HEK293 (cell line): Measurements from ENCODE around the gene KITLG.
A peak's percentile ranks its signal among the peaks of the same experiment; 100 is the strongest.

Experiments
- CTCF ChIA-PET: fragments of 350-600 bp; formaldehyde crosslinking; extraction: SDS; loops from one replicate; lab custom pipeline; 2021; ENCODE audit warnings: antibody characterized with exemption; lab: Yijun Ruan, JAX
- POLR2A ChIA-PET: fragments of 300-600 bp; formaldehyde crosslinking; extraction: SDS; loops from one replicate; lab custom pipeline; 2020; ENCODE audit warnings: antibody characterized with exemption, inconsistent platforms; lab: Yijun Ruan, JAX
- H3K27ac ChIP-seq: fragments of 200-500 bp; sonication (Bioruptor generic); 2 replicates; pipeline ENCODE4 v1.5.1; 2014; ENCODE audit warnings: low read depth, low read length, control low read depth, inconsistent platforms; ENCODE audit errors: extremely low read depth
- H3K36me3 ChIP-seq, 2 experiments: fragments of 200-500 bp in 1 of 2; sonication (Bioruptor generic) in 1 of 2; 1 replicate in 1 of 2; 2 replicates in 1 of 2; pipeline ENCODE4 v1.5.1; 2014 to 2017; ENCODE audit warnings: inconsistent platforms in 2 of 2, low read length in 2 of 2; ENCODE audit not compliant: control insufficient read depth in 2 of 2, insufficient read depth in 1 of 2
- H3K4me1 ChIP-seq: fragments of 200-500 bp; sonication (Bioruptor generic); 2 replicates; pipeline ENCODE4 v1.5.1; 2014; ENCODE audit warnings: mild to moderate bottlenecking, low read length, inconsistent platforms; ENCODE audit not compliant: control insufficient read depth, insufficient read depth
- H3K4me3 ChIP-seq: 2 replicates; pipeline ENCODE4 v1.5.1; 2011; ENCODE audit warnings: low read depth, mild to moderate bottlenecking, control low read depth, low read length, moderate library complexity
- H3K9me3 ChIP-seq: fragments of 200-500 bp; sonication (Bioruptor generic); 2 replicates; pipeline ENCODE4 v1.5.1; 2014; ENCODE audit warnings: low read depth, low read length, inconsistent platforms; ENCODE audit not compliant: control insufficient read depth, insufficient read depth
- GLI4 ChIP-seq: fragments of 450-650 bp; formaldehyde crosslinking; IDR thresholded peaks from 2 replicates; pipeline ENCODE4 v1.5.1; 2016; ENCODE audit warnings: missing biosample characterization, missing genetic modification characterization
- HOXC10 ChIP-seq: sonication (generic); formaldehyde crosslinking; IDR thresholded peaks from 2 replicates; pipeline ENCODE4 v1.8.1; 2023; ENCODE audit warnings: mild to moderate bottlenecking, missing genetic modification reagents
- IKZF3 ChIP-seq: fragments of 450-650 bp; IDR thresholded peaks from 2 replicates; pipeline ENCODE4 v1.5.0; 2018; ENCODE audit warnings: missing biosample characterization, mild to moderate bottlenecking, missing genetic modification characterization, moderate library complexity
- KLF8 ChIP-seq: fragments of 450-650 bp; formaldehyde crosslinking; IDR thresholded peaks from 2 replicates; pipeline ENCODE4 v1.5.1; 2016; ENCODE audit warnings: missing biosample characterization, missing genetic modification characterization
- OSR2 ChIP-seq: fragments of 450-650 bp; formaldehyde crosslinking; IDR thresholded peaks from 2 replicates; pipeline ENCODE4 v1.5.1; 2016; ENCODE audit warnings: missing biosample characterization, missing genetic modification characterization
- PRDM1 ChIP-seq: fragments of 450-650 bp; formaldehyde crosslinking; IDR thresholded peaks from 2 replicates; pipeline ENCODE4; 2016; ENCODE audit warnings: missing biosample characterization, missing genetic modification characterization
- SCRT2 ChIP-seq: fragments of 450-650 bp; formaldehyde crosslinking; IDR thresholded peaks from 2 replicates; pipeline ENCODE4 v1.5.1; 2016; ENCODE audit warnings: missing biosample characterization, missing genetic modification characterization
- ZBTB20 ChIP-seq: fragments of 450-650 bp; formaldehyde crosslinking; IDR thresholded peaks from 2 replicates; pipeline ENCODE4 v1.5.1; 2016; ENCODE audit warnings: missing biosample characterization, missing genetic modification characterization
- ZBTB8A ChIP-seq: fragments of 450-650 bp; formaldehyde crosslinking; IDR thresholded peaks from 2 replicates; pipeline ENCODE4 v1.5.1; 2016; ENCODE audit warnings: missing biosample characterization, missing genetic modification characterization
- ZIC2 ChIP-seq: fragments of 450-650 bp; formaldehyde crosslinking; IDR thresholded peaks from 2 replicates; pipeline ENCODE4 v1.5.1; 2016; ENCODE audit warnings: missing biosample characterization, missing genetic modification characterization
- ZNF10 ChIP-seq: fragments of 450-650 bp; formaldehyde crosslinking; IDR thresholded peaks from 2 replicates; pipeline ENCODE4 v1.5.1; 2017; ENCODE audit warnings: missing biosample characterization, missing genetic modification characterization
- ZNF138 ChIP-seq: fragments of 450-650 bp; formaldehyde crosslinking; IDR thresholded peaks from 2 replicates; pipeline ENCODE4 v1.5.1; 2016; ENCODE audit warnings: missing biosample characterization, missing genetic modification characterization, borderline replicate concordance
- ZNF19 ChIP-seq: fragments of 450-650 bp; formaldehyde crosslinking; IDR thresholded peaks from 2 replicates; pipeline ENCODE4; 2016; ENCODE audit warnings: missing biosample characterization, missing genetic modification characterization, low read depth
- ZNF211 ChIP-seq: fragments of 450-650 bp; formaldehyde crosslinking; IDR thresholded peaks from 2 replicates; pipeline ENCODE4 v1.5.1; 2016; ENCODE audit warnings: low read depth, missing biosample characterization, missing genetic modification characterization
- ZNF214 ChIP-seq: fragments of 450-650 bp; formaldehyde crosslinking; IDR thresholded peaks from 2 replicates; pipeline ENCODE4 v1.5.1; 2017; ENCODE audit warnings: missing biosample characterization, mild to moderate bottlenecking, missing genetic modification characterization, borderline replicate concordance
- ZNF311 ChIP-seq: fragments of 450-650 bp; formaldehyde crosslinking; IDR thresholded peaks from 2 replicates; pipeline ENCODE4 v1.5.1; 2017; ENCODE audit warnings: missing biosample characterization, missing genetic modification characterization, borderline replicate concordance
- ZNF37A ChIP-seq: fragments of 450-650 bp; IDR thresholded peaks from 2 replicates; pipeline ENCODE4 v1.5.1; 2018; ENCODE audit warnings: missing biosample characterization, missing genetic modification characterization
- ZNF561 ChIP-seq: fragments of 450-650 bp; IDR thresholded peaks from 2 replicates; pipeline ENCODE4 v1.5.1; 2018; ENCODE audit warnings: missing biosample characterization, missing genetic modification characterization, borderline replicate concordance
- ZNF610 ChIP-seq: fragments of 450-650 bp; formaldehyde crosslinking; IDR thresholded peaks from 2 replicates; pipeline ENCODE4 v1.5.1; 2016; ENCODE audit warnings: missing biosample characterization, missing genetic modification characterization, borderline replicate concordance
- ZSCAN23 ChIP-seq: fragments of 450-650 bp; formaldehyde crosslinking; IDR thresholded peaks from 2 replicates; pipeline ENCODE4 v1.5.1; 2016; ENCODE audit warnings: missing biosample characterization, missing genetic modification characterization
- TF ChIP-seq, protein P1 (sequence below): fragments of 450-650 bp; formaldehyde crosslinking; IDR thresholded peaks from 2 replicates; pipeline ENCODE4 v1.5.0; 2017; ENCODE audit warnings: missing biosample characterization, missing genetic modification characterization, borderline replicate concordance
- TF ChIP-seq, protein P2 (sequence below): fragments of 450-650 bp; formaldehyde crosslinking; IDR thresholded peaks from 2 replicates; pipeline ENCODE4 v1.5.1; 2016; ENCODE audit warnings: missing biosample characterization, missing genetic modification characterization
- TF ChIP-seq, protein P3 (sequence below): fragments of 450-650 bp; formaldehyde crosslinking; IDR thresholded peaks from 2 replicates; pipeline ENCODE4 v1.5.1; 2016; ENCODE audit warnings: missing biosample characterization, missing genetic modification characterization

KITLG gene

DNA sequence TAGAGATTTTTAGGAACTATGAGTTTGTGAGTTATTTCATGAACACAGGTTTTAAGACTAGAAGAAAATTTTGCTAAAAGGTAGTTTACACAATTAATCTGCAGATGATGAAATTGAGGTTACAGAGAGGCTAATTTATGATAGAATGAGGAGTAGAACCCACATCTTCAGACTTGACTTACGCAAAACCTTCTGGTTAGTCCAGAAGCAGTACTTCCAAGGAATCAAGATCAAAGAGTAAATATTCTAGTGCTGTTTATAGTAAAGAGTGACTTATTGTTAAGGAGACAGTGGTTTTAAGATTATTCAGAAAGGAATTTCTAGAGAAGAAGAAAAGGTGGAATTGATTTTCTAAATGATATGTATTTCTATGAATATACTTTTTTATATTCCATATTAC is 10.6 kb upstream of the KITLG start (continued):
- TF ChIP-seq ZNF19 (tag by site-specific recombination) (no peak), ZNF311 (no peak), ZNF37A (tag by site-specific recombination) (no peak)

DNA sequence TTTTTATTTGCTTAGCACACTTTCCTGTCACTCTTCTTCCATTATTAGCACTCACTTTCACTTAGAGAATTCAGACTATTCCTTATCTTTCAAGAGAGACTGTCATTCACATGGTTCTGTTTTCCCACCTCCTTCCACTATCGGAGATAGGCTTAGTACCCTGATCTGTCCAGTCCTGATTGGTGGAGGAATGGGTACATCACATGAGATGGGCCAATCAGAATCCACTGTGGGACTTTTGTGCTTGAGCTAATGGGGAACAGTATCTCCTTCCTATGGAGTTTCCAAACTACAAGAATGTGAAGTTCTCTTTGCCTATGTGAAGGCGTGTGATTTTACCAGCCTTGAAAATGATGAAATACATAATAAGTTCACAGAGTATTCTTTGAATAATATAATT is 4.8 kb upstream of the KITLG start:
- CTCF ChIA-PET: no interaction called here

DNA sequence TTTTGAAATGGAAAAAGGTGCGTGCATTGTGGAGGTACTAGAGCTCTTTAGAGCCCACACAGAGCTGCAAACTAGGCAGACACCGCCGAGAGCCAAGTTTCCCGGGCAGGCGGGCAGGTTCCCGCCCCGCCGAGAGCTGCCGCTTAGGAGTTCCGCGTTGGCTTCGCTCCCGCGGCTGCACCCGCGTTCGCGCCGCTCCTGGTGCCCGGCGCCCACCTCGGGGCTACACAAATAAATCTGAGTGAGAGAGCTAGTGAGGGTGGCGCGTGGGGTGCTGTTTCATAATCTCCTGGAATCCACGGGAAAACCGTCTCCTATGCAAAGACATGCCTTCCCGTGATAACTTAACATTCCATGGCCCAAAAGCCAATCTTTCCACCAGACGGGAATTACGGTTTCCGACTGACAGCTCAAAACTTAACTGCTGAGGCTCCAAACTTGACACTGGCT is 645 bp downstream of the KITLG start:
- TF ChIP-seq SCRT2 (tag by site-specific recombination) (no peak), ZSCAN23 (tag by site-specific recombination) (no peak), ZBTB8A (peak; percentile 3; the same call in 1 of the 2 replicates), ZNF10 (tag by site-specific recombination) (no peak), GLI4 (tag by site-specific recombination) (0 out of 2 replicates have a peak, but pooled peaks have one; percentile 10), ZNF138 (no peak), ZNF211 (no peak), HOXC10 (CRISPR knock-in tag) (0 out of 2 replicates have a peak, but pooled peaks have one; percentile 65), ZBTB20 (peak; percentile 19), OSR2 (tag by site-specific recombination) (0 out of 2 replicates have a peak, but pooled peaks have one; percentile 3), IKZF3 (tag by site-specific recombination) (0 out of 2 replicates have a peak, but pooled peaks have one; percentile 45), ZIC2 (no peak), ZNF561 (tag by site-specific recombination) (0 out of 2 replicates have a peak, but pooled peaks have one; percentile 16), KLF8 (tag by site-specific recombination) (no peak), ZNF214 (tag by site-specific recombination) (no peak), ZNF610 (tag by site-specific recombination) (0 out of 2 replicates have a peak, but pooled peaks have one; percentile 14)
- TF ChIP-seq, protein P1, sequence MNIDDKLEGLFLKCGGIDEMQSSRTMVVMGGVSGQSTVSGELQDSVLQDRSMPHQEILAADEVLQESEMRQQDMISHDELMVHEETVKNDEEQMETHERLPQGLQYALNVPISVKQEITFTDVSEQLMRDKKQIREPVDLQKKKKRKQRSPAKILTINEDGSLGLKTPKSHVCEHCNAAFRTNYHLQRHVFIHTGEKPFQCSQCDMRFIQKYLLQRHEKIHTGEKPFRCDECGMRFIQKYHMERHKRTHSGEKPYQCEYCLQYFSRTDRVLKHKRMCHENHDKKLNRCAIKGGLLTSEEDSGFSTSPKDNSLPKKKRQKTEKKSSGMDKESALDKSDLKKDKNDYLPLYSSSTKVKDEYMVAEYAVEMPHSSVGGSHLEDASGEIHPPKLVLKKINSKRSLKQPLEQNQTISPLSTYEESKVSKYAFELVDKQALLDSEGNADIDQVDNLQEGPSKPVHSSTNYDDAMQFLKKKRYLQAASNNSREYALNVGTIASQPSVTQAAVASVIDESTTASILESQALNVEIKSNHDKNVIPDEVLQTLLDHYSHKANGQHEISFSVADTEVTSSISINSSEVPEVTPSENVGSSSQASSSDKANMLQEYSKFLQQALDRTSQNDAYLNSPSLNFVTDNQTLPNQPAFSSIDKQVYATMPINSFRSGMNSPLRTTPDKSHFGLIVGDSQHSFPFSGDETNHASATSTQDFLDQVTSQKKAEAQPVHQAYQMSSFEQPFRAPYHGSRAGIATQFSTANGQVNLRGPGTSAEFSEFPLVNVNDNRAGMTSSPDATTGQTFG (tag by site-specific recombination): no peak
- TF ChIP-seq, protein P2, sequence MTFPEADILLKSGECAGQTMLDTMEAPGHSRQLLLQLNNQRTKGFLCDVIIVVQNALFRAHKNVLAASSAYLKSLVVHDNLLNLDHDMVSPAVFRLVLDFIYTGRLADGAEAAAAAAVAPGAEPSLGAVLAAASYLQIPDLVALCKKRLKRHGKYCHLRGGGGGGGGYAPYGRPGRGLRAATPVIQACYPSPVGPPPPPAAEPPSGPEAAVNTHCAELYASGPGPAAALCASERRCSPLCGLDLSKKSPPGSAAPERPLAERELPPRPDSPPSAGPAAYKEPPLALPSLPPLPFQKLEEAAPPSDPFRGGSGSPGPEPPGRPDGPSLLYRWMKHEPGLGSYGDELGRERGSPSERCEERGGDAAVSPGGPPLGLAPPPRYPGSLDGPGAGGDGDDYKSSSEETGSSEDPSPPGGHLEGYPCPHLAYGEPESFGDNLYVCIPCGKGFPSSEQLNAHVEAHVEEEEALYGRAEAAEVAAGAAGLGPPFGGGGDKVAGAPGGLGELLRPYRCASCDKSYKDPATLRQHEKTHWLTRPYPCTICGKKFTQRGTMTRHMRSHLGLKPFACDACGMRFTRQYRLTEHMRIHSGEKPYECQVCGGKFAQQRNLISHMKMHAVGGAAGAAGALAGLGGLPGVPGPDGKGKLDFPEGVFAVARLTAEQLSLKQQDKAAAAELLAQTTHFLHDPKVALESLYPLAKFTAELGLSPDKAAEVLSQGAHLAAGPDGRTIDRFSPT (tag by site-specific recombination): 0 out of 2 replicates have a peak, but pooled peaks have one; percentile 9
- peaks cover 24% of the 10 kb centered on the region for H3K4me1 ChIP-seq
- H3K36me3 ChIP-seq: no peaks in the 10 kb centered on the region
- peak overlapping the region; percentile 84 for H3K4me3 ChIP-seq
- CTCF ChIA-PET: interaction anchor here (0.7 to 1.4 kb wide), 6 partner anchors 11 to 414 kb away, joined by 3 to 4 read pairs (median 4); no protein-coding TSS in a partner anchor
- POLR2A ChIA-PET: interaction anchor here (0.9 to 2.5 kb wide), 15 partner anchors 11 to 509 kb away, joined by 3 to 18 read pairs (median 4); partner anchors contain the start of genes CEP290 and TMTC3
- no peaks in the 10 kb centered on the region for H3K9me3 ChIP-seq
- peak overlapping the region; percentile 94 for H3K27ac ChIP-seq

More for the DNA sequence above, 4.8 kb upstream of the KITLG start:
- Histone ChIP-seq H3K4me3 (no peak overlapping the region), H3K36me3 (no peaks in the 10 kb centered on the region), H3K27ac (no peak overlapping the region), H3K4me1 (no peaks in the 10 kb centered on the region), H3K9me3 (no peaks in the 10 kb centered on the region; the same call in 1 of the 2 replicates)
- 0 out of 2 replicates have a peak, but pooled peaks have one; percentile 24 for TF ChIP-seq PRDM1
- TF ChIP-seq, protein P3, sequence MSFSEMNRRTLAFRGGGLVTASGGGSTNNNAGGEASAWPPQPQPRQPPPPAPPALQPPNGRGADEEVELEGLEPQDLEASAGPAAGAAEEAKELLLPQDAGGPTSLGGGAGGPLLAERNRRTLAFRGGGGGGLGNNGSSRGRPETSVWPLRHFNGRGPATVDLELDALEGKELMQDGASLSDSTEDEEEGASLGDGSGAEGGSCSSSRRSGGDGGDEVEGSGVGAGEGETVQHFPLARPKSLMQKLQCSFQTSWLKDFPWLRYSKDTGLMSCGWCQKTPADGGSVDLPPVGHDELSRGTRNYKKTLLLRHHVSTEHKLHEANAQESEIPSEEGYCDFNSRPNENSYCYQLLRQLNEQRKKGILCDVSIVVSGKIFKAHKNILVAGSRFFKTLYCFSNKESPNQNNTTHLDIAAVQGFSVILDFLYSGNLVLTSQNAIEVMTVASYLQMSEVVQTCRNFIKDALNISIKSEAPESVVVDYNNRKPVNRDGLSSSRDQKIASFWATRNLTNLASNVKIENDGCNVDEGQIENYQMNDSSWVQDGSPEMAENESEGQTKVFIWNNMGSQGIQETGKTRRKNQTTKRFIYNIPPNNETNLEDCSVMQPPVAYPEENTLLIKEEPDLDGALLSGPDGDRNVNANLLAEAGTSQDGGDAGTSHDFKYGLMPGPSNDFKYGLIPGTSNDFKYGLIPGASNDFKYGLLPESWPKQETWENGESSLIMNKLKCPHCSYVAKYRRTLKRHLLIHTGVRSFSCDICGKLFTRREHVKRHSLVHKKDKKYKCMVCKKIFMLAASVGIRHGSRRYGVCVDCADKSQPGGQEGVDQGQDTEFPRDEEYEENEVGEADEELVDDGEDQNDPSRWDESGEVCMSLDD (tag by site-specific recombination): no peak
- POLR2A ChIA-PET: no interaction called here
